Vagina (tissue), 2 donors: ENCODE data around the gene GDPD4.

Experiments used
- CTCF ChIP-seq, 3 experiments: fragments of 450-650 bp in 2 of 3; fragments of 200-600 bp in 1 of 3; sonication (generic) in 1 of 3; IDR thresholded peaks; one replicate each; pipeline ENCODE4 v1.5.1; 2017 to 2019; ENCODE audit warnings: antibody characterized with exemption in 3 of 3, mild to moderate bottlenecking in 2 of 3, moderate library complexity in 2 of 3
- POLR2A ChIP-seq, 2 donors: fragments of 450-650 bp; IDR thresholded peaks; one replicate each; pipeline ENCODE4 v1.6.1; 2017; ENCODE audit warnings: antibody characterized with exemption in 2 of 2, mild to moderate bottlenecking in 2 of 2, moderate library complexity in 2 of 2

- TF ChIP-seq CTCF (IDR thresholded peaks at IDR 0.05) (no peak), POLR2A (IDR thresholded peaks at IDR 0.05) (no peak)
Observed at GRCh38 chr11:77167111-77167626, 134.3 kb downstream of the GDPD4 start.
